Measurements from ENCODE around the gene TAF11L9. TPM values are rescaled to one million over a fixed set of nuclear protein-coding genes. Genes with fewer than 3 reads are reported as not detected.
"Not testable (repeated sequence)": the region's sequence is repeated elsewhere in the genome, so short reads cannot be mapped to it uniquely, and the experiment has no call there.

TAF11L9 gene
- total and polyA plus RNA-seq, 2 of the 8 experiments (the other 6 are each of a cell fraction or from before 2014, with no cell fraction given), result not detected

DNA sequence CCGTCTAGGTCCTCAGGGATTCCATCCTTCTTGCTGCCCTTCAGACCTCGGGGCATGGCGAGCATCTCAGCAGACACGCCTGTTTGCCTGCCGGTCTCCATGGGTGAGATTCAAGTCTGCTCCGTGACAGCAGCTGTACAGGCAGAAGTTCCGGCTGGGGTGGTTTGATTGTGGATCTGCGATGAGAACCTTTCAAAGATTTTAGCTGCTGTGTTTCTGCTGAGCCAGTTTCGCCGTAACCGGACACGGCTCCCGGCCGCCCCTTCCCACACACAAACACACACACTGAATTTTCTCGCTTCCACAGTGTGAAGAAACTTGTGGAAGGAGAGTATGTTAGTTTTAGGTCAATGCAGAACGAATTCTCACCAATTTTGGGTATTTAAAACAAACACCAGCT is 3.3 kb downstream of the TAF11L9 start, which contains the start of gene TAF11L8:
Gene TAF11L8, minus strand, starts transcription at position 101 of the 400 bp plus-strand sequence.
- H2BK5ac ChIP-seq (ENCODE audit: low read depth, low read length); H3K23ac ChIP-seq (ENCODE audit: insufficient read length); H4K91ac ChIP-seq (replicated peaks; ENCODE audit: insufficient read length, low read length); H4K5ac ChIP-seq (ENCODE audit: insufficient read length, low read depth, low read length); CTCF ChIA-PET (ENCODE audit: partially characterized antibody); H3K4me1 ChIP-seq (replicated peaks in 1 of 4; ENCODE audit: control insufficient read depth in 3 of 4, insufficient read depth in 4 of 4, low read length in 3 of 4); H3K9me3 ChIP-seq (ENCODE audit: insufficient read depth in 2 of 2, low read depth in 1 of 2, low read length in 1 of 2); H2BK15ac ChIP-seq (ENCODE audit: low read length); H2AFZ ChIP-seq (ENCODE audit: low read length); FAIRE-seq; H3K36me3 ChIP-seq (ENCODE audit: control insufficient read depth in 2 of 4, insufficient read depth in 4 of 4, low read length in 3 of 4); H2AK5ac ChIP-seq (ENCODE audit: low read depth, low read length); H3K18ac ChIP-seq (ENCODE audit: extremely low read depth, low read length); H3K9ac ChIP-seq (replicated peaks in 1 of 4; ENCODE audit: extremely low read depth in 1 of 4, low read depth in 3 of 4, low read length in 3 of 4); H3K4me3 ChIP-seq (ENCODE audit: extremely low read depth in 1 of 4, insufficient read depth in 2 of 4, low read depth in 3 of 4, low read length in 4 of 4); H3K23me2 ChIP-seq (ENCODE audit: low read depth, low read length); H3K14ac ChIP-seq (ENCODE audit: insufficient read length); DNase-seq (ENCODE audit: low read depth in 1 of 2, low spot score in 2 of 2); H3K79me1 ChIP-seq (ENCODE audit: low read depth, low read length); H3K4me2 ChIP-seq (ENCODE audit: insufficient read depth in 1 of 2, low read depth in 2 of 2, low read length in 2 of 2); H3K79me2 ChIP-seq (ENCODE audit: control insufficient read depth in 1 of 2, insufficient read depth in 2 of 2, low read length in 2 of 2); H3K27ac ChIP-seq (ENCODE audit: low read depth, low read length); H4K20me1 ChIP-seq (replicated peaks in 1 of 2; ENCODE audit: control insufficient read depth in 1 of 2, insufficient read depth in 2 of 2, low read length in 2 of 2); H2BK20ac ChIP-seq (ENCODE audit: low read length); H4K8ac ChIP-seq (ENCODE audit: extremely low read depth, insufficient read depth, low read length); H3K4ac ChIP-seq (replicated peaks; ENCODE audit: insufficient read length, low read depth, low read length); H3K56ac ChIP-seq (replicated peaks; ENCODE audit: insufficient read length, low read depth, low read length); H2BK12ac ChIP-seq (ENCODE audit: low read depth, low read length); H3K27me3 ChIP-seq (replicated peaks in 1 of 4; ENCODE audit: control insufficient read depth in 3 of 4, extremely low read depth in 1 of 4, insufficient read depth in 3 of 4, low read length in 3 of 4); H2BK120ac ChIP-seq (replicated peaks; ENCODE audit: low read depth, low read length); POLR2A ChIA-PET (ENCODE audit: partially characterized antibody): not testable (repeated sequence)
- WGBS, 2 experiments (ENCODE audit: extremely low coverage in 1 of 2, insufficient coverage in 1 of 2, insufficient read length in 1 of 2, insufficient replicate concordance in 2 of 2, low coverage in 1 of 2, low lambda C conversion rate in 2 of 2, missing lambda C conversion rate in 1 of 2), result no CpG with 5 or more reads among the region's 16 CpGs

DNA sequence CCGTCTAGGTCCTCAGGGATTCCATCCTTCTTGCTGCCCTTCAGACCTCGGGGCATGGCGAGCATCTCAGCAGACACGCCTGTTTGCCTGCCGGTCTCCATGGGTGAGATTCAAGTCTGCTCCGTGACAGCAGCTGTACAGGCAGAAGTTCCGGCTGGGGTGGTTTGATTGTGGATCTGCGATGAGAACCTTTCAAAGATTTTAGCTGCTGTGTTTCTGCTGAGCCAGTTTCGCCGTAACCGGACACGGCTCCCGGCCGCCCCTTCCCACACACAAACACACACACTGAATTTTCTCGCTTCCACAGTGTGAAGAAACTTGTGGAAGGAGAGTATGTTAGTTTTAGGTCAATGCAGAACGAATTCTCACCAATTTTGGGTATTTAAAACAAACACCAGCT is 8.5 kb downstream of the TAF11L9 start, which contains the start of gene TAF11L7:
Gene TAF11L7, minus strand, starts transcription at position 101 of the 400 bp plus-strand sequence.
- CTCF ChIA-PET (ENCODE audit: partially characterized antibody); H3K4me1 ChIP-seq (replicated peaks in 1 of 4; ENCODE audit: control insufficient read depth in 3 of 4, insufficient read depth in 4 of 4, low read length in 3 of 4); POLR2A ChIA-PET (ENCODE audit: partially characterized antibody); H2BK20ac ChIP-seq (ENCODE audit: low read length); H3K23ac ChIP-seq (ENCODE audit: insufficient read length); H4K8ac ChIP-seq (ENCODE audit: extremely low read depth, insufficient read depth, low read length); H2BK12ac ChIP-seq (ENCODE audit: low read depth, low read length); H3K4ac ChIP-seq (replicated peaks; ENCODE audit: insufficient read length, low read depth, low read length); H3K27me3 ChIP-seq (replicated peaks in 1 of 4; ENCODE audit: control insufficient read depth in 3 of 4, extremely low read depth in 1 of 4, insufficient read depth in 3 of 4, low read length in 3 of 4); H3K4me2 ChIP-seq (ENCODE audit: insufficient read depth in 1 of 2, low read depth in 2 of 2, low read length in 2 of 2); DNase-seq (ENCODE audit: low read depth in 1 of 2, low spot score in 2 of 2); H2BK15ac ChIP-seq (ENCODE audit: low read length); H3K4me3 ChIP-seq (ENCODE audit: extremely low read depth in 1 of 4, insufficient read depth in 2 of 4, low read depth in 3 of 4, low read length in 4 of 4); H4K5ac ChIP-seq (ENCODE audit: insufficient read length, low read depth, low read length); H3K14ac ChIP-seq (ENCODE audit: insufficient read length); H2AK5ac ChIP-seq (ENCODE audit: low read depth, low read length); H3K9me3 ChIP-seq (ENCODE audit: insufficient read depth in 2 of 2, low read depth in 1 of 2, low read length in 1 of 2); H2BK120ac ChIP-seq (replicated peaks; ENCODE audit: low read depth, low read length); H2BK5ac ChIP-seq (ENCODE audit: low read depth, low read length); H4K20me1 ChIP-seq (replicated peaks in 1 of 2; ENCODE audit: control insufficient read depth in 1 of 2, insufficient read depth in 2 of 2, low read length in 2 of 2); H4K91ac ChIP-seq (replicated peaks; ENCODE audit: insufficient read length, low read length); H3K23me2 ChIP-seq (ENCODE audit: low read depth, low read length); H3K9ac ChIP-seq (replicated peaks in 1 of 4; ENCODE audit: extremely low read depth in 1 of 4, low read depth in 3 of 4, low read length in 3 of 4); H3K36me3 ChIP-seq (ENCODE audit: control insufficient read depth in 2 of 4, insufficient read depth in 4 of 4, low read length in 3 of 4); FAIRE-seq; H2AFZ ChIP-seq (ENCODE audit: low read length); H3K79me1 ChIP-seq (ENCODE audit: low read depth, low read length); H3K27ac ChIP-seq (ENCODE audit: low read depth, low read length); H3K79me2 ChIP-seq (ENCODE audit: control insufficient read depth in 1 of 2, insufficient read depth in 2 of 2, low read length in 2 of 2); H3K18ac ChIP-seq (ENCODE audit: extremely low read depth, low read length); H3K56ac ChIP-seq (replicated peaks; ENCODE audit: insufficient read length, low read depth, low read length): not testable (repeated sequence)
- WGBS, 2 experiments (ENCODE audit: extremely low coverage in 1 of 2, insufficient coverage in 1 of 2, insufficient read length in 1 of 2, insufficient replicate concordance in 2 of 2, low coverage in 1 of 2, low lambda C conversion rate in 2 of 2, missing lambda C conversion rate in 1 of 2), result no CpG with 5 or more reads among the region's 16 CpGs

All from H1 (cell line).